Right cardiac atrium (tissue), 5 donors: Measurements from ENCODE around the gene HTD2. TPM values are rescaled to one million over a fixed set of nuclear protein-coding genes. Genes with fewer than 3 reads are reported as not detected.
"Not testable (repeated sequence)": the region's sequence is repeated elsewhere in the genome, so short reads cannot be mapped to it uniquely, and the experiment has no call there.

Experiments used
- ATAC-seq, 2 donors: fragments of 200-7000 bp; cut with Tn5 transposase; one replicate each; pipeline versions ENCODE4 v1.8.0 to v1.9.1; 2020; ENCODE audit warnings: moderate library complexity in 2 of 2, mild to moderate bottlenecking in 1 of 2
- DNase-seq, 3 donors: peaks; one replicate each; pipeline ENCODE4 v3.0.0-alpha.2; 2020
- H3K27ac ChIP-seq: one replicate; pipeline ENCODE4 v1.5.1; 2013; ENCODE audit warnings: mild to moderate bottlenecking, low read length, control low read depth, moderate library complexity
- H3K27me3 ChIP-seq: one replicate; pipeline ENCODE4 v1.6.1; 2013; ENCODE audit not compliant: control insufficient read depth, insufficient read depth
- H3K4me1 ChIP-seq: one replicate; pipeline ENCODE4 v1.6.1; 2013; ENCODE audit warnings: low read length; ENCODE audit not compliant: control insufficient read depth, insufficient read depth
- H3K4me3 ChIP-seq: one replicate; pipeline ENCODE4 v1.5.1; 2013; ENCODE audit warnings: low read length, control low read depth
- H3K9me3 ChIP-seq: one replicate; pipeline ENCODE4 v1.6.1; 2013; ENCODE audit warnings: low read length; ENCODE audit not compliant: control insufficient read depth
- WGBS: extraction: QIAGEN DNeasy Blood & Tissue Kit; methylation state at CpG from one replicate; pipeline ENCODE4 v1.1.7; 2013; 5-methylcytosine and 5-hydroxymethylcytosine counted together
- intact Hi-C, 4 donors: fragments of 100-400 bp; cut with DNase I; formaldehyde crosslinking; loops; one replicate each; pipeline versions ENCODE4 v1.11.0 to v1.14.0; 2022 to 2023
- polyA plus RNA-seq: library from polyadenylated mRNA; stranded (reverse); fragments of 200-250 nt; gene quantifications from one replicate; pipeline ENCODE4 v1.2.3, GENCODE V29; 2013
- total RNA-seq, 4 donors: library from RNA; stranded (reverse); fragmentation: NEBNext Ultra II Directional; extraction: Animal tissue kit (Norgen Biotek cat#: 25700); gene quantifications; one replicate each; pipeline ENCODE4 v1.2.1, GENCODE V29; 2021
- donor health status: healthy with polysubstance abuse.
- donor health status: DM: no; HTN: yes; CAD: no.
- donor health status: DM: no; HTN: no; CAD: no.
- donor health status: DM: no; HTN: yes; CAD: no; lungs with severe emphysema.
- donor health status: DM: yes; HTN: yes; CAD: no.

Gene HTD2
- total and polyA plus RNA-seq, 5 donors: 10.1 to 16.9 (median 14.1) TPM

GRCh38 chr3:58271901-58272501 is 34.3 kb upstream of the HTD2 start:
- peak; percentile 48 to 81 for ATAC-seq
- Histone ChIP-seq H3K27me3 (no peaks in the 10 kb centered on the region), H3K4me1 (peaks cover 2% of the 10 kb centered on the region), H3K27ac (no peak overlapping the region), H3K9me3 (no peaks in the 10 kb centered on the region), H3K4me3 (no peak overlapping the region)
- DNase-seq: no peak
- 81% methylated on average over 7 of the region's 7 CpGs for WGBS
- intact Hi-C loops: no loop called here

DNA sequence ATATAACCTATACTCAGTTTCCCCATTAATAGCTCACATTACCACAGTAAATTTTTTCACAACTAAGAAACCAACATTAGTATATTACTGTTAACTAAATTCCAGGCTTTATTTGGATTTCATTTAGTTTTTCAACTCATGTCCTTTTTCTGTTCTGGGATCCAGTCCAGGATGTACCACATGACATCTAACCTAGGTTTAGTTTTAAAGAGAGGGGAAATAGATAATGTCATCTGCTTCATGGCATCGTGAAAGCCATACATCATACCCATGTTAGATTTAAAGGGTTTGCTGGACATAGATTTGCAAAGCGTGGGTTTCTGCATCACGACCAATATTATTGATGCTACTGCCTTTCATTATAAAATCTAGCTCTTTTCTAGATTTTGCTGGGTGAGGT is 33.4 kb upstream of the HTD2 start:
- 80% methylated on average over 3 of the region's 3 CpGs for WGBS
- peaks cover 2% of the 10 kb centered on the region for H3K4me1 ChIP-seq
- DNase-seq (no peak), ATAC-seq (no peak)
- H3K9me3 ChIP-seq: no peaks in the 10 kb centered on the region
- H3K4me3 ChIP-seq: no peak overlapping the region
- no peaks in the 10 kb centered on the region for H3K27me3 ChIP-seq
- intact Hi-C loops: no loop called here
- H3K27ac ChIP-seq: no peak overlapping the region

GRCh38 chr3:58273362-58273761 is 33.0 kb upstream of the HTD2 start:
- DNase-seq, H3K4me1 ChIP-seq, H3K27ac ChIP-seq, ATAC-seq, intact Hi-C loops, H3K9me3 ChIP-seq, H3K27me3 ChIP-seq, H3K4me3 ChIP-seq: not testable (repeated sequence)
- 96% methylated on average over 3 of the region's 3 CpGs for WGBS

DNA sequence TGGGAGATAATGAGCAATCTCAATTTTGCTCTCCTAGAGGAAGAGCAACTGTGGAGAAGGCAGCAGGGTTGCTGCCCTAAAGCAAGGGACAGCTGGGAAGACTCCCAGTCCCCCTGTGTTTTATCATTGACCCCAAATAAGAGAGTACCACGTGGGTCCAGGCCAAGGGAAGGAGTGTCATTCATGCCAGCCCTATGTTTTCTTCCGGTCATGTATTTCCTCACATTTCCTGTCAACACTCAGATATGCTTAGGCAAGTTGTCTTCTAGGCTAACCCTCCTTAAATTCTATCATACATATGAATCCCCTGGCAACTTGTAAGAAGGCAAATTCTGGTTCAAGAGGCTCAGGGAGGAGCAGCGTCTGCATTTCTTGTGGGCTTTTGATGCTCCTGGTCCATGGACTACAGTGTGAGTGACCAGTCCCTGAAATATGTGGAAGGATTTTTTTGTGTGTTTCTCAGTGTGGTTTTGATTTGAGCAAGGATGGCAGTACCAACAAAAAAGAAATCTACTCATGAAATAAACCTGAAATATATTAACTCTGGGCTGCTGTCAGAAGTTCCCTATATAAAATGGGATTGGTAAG is 32.2 kb upstream of the HTD2 start:
- H3K4me3 ChIP-seq: no peak overlapping the region
- no peaks in the 10 kb centered on the region for H3K9me3 ChIP-seq
- intact Hi-C loops: no loop called here
- no peaks in the 10 kb centered on the region for H3K27me3 ChIP-seq
- DNase-seq: no peak
- peaks cover 2% of the 10 kb centered on the region for H3K4me1 ChIP-seq
- 41% methylated on average over 3 of the region's 3 CpGs for WGBS
- no peak for ATAC-seq
- no peak overlapping the region for H3K27ac ChIP-seq

GRCh38 chr3:58281069-58281468 is 25.3 kb upstream of the HTD2 start:
- Histone ChIP-seq H3K27ac (no peak overlapping the region), H3K4me1 (no peaks in the 10 kb centered on the region), H3K4me3 (no peak overlapping the region), H3K9me3 (no peaks in the 10 kb centered on the region), H3K27me3 (no peaks in the 10 kb centered on the region)
- intact Hi-C loops: no loop called here
- no peak for ATAC-seq
- WGBS: 80% methylated on average over 7 of the region's 7 CpGs
- no peak for DNase-seq

DNA sequence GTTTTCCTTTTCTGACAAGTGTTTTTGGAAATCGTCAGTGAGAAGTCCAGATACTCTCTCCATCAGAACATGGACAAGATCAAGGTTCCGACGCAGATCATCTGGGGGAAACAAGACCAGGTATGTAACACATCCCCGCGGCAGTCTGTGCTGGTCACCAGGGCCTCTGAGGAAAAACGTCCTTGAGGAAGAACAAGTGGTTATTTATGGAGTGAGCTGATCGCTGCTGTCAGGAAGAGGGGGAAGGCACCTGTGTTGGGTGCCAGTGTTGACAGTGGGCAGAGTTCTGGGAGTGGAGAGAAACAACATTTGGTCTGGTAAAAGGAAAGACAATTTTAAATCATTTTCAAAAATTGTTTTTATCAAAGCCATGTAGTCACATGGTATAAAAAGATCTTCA is 21.0 kb upstream of the HTD2 start:
- Histone ChIP-seq H3K4me3 (no peak overlapping the region), H3K9me3 (no peaks in the 10 kb centered on the region), H3K27ac (peak overlapping the region; percentile 59), H3K27me3 (no peaks in the 10 kb centered on the region), H3K4me1 (peaks cover 4% of the 10 kb centered on the region)
- 68% methylated on average over 7 of the region's 7 CpGs for WGBS
- no peak for DNase-seq
- intact Hi-C loops: no loop called here
- ATAC-seq: peak; percentile 41 to 61

GRCh38 chr3:58287354-58287753 is 19.0 kb upstream of the HTD2 start:
- H3K27me3 ChIP-seq: no peaks in the 10 kb centered on the region
- intact Hi-C loops: no loop called here
- H3K4me3 ChIP-seq: no peak overlapping the region
- 89% methylated on average over 6 of the region's 6 CpGs for WGBS
- no peaks in the 10 kb centered on the region for H3K9me3 ChIP-seq
- no peak for DNase-seq
- H3K27ac ChIP-seq: no peak overlapping the region
- peak in 1 of 2 donors; percentile 14 for ATAC-seq
- H3K4me1 ChIP-seq: peaks cover 4% of the 10 kb centered on the region

DNA sequence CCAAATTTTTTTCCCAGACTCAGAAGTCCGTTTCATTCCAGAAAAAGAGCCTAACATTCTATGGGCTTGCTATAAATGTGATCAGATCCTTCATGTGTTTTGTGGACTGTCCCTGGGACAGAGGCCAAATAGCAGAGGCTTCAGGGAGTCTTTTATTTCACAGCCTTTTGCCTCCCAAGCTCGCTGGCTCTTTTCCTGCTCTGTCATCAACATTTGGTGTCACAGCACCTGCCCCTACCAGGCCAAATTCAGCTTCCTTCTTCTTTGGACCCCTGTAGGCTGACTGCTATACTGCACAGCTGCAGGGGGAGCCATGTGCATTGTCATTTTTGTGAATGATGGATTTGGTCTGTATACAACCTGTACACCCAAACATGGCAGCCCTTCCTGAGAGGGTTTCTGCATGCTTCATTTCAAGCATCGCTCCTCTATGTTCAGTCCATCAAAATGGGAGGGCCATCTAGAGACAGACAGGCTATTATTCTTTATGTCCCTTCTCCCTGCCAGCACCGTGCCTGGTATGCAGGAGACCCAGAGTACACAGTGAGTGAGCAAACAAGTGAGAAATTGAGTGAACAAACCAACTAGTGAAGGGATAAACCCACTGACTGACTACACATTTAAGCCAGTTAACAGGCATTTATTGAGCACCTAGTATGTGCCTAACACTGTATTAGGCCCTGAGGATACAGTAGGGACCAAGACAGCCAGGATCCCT is 18.1 kb upstream of the HTD2 start:
- 75% methylated on average over 4 of the region's 4 CpGs for WGBS
- DNase-seq (no peak), ATAC-seq (peak in 1 of 2 donors; percentile 43)
- no peak overlapping the region for H3K4me3 ChIP-seq
- no peaks in the 10 kb centered on the region for H3K9me3 ChIP-seq
- intact Hi-C loops: no loop called here
- peaks cover 4% of the 10 kb centered on the region for H3K4me1 ChIP-seq
- H3K27me3 ChIP-seq: no peaks in the 10 kb centered on the region
- no peak overlapping the region for H3K27ac ChIP-seq

- ATAC-seq, H3K9me3 ChIP-seq, H3K4me3 ChIP-seq, DNase-seq, H3K4me1 ChIP-seq, H3K27me3 ChIP-seq, intact Hi-C loops, H3K27ac ChIP-seq: not testable (repeated sequence)
- WGBS: 96% methylated on average over 3 of the region's 4 CpGs
Observed at GRCh38 chr3:58288964-58289613, 17.2 kb upstream of the HTD2 start.

- 97% methylated on average over 32 of the region's 33 CpGs for WGBS
- DNase-seq, H3K4me3 ChIP-seq, ATAC-seq, H3K9me3 ChIP-seq, H3K4me1 ChIP-seq, H3K27ac ChIP-seq, H3K27me3 ChIP-seq, intact Hi-C loops: not testable (repeated sequence)
Observed at GRCh38 chr3:58290446-58290845, 15.9 kb upstream of the HTD2 start.

- WGBS: 89% methylated on average over 9 of the region's 9 CpGs
- no peaks in the 10 kb centered on the region for H3K27me3 ChIP-seq
- ATAC-seq (peak in 1 of 2 donors; percentile 43), DNase-seq (no peak)
- intact Hi-C loops: no loop called here
- H3K4me3 ChIP-seq: no peak overlapping the region
- no peak overlapping the region for H3K27ac ChIP-seq
- no peaks in the 10 kb centered on the region for H3K9me3 ChIP-seq
- peaks cover 4% of the 10 kb centered on the region for H3K4me1 ChIP-seq
Observed at GRCh38 chr3:58291671-58292338, 14.5 kb upstream of the HTD2 start.
